Heart left ventricle (tissue), 16 donors: ENCODE data around the gene PTPRK. TPM values are rescaled to one million over a fixed set of nuclear protein-coding genes. Genes with fewer than 3 reads are reported as not detected.

Experiments used
- ATAC-seq, 4 donors: fragments of 200-7000 bp; cut with Tn5 transposase; one replicate each; pipeline ENCODE4 v1.9.1; 2020 to 2022; ENCODE audit warnings: moderate library complexity in 4 of 4, mild to moderate bottlenecking in 3 of 4, moderate number of reproducible peaks in 1 of 4
- DNase-seq, 5 donors: peaks; one replicate each; pipeline ENCODE4 v3.0.0-alpha.2; 2020
- H3K27ac ChIP-seq, 12 donors: fragments of 200-600 bp; sonication (generic) in 4 of 12; one replicate each; pipeline versions ENCODE4 v1.5.0 to v1.8.0; 2016 to 2022; ENCODE audit warnings: mild to moderate bottlenecking in 2 of 12
- H3K27me3 ChIP-seq, 9 donors: fragments of 200-600 bp; sonication (generic) in 2 of 9; one replicate each; pipeline versions ENCODE4 v1.5.1 to v1.8.0; 2016 to 2022; ENCODE audit warnings: mild to moderate bottlenecking in 3 of 9
- H3K36me3 ChIP-seq, 9 donors: fragments of 200-600 bp; sonication (generic) in 2 of 9; one replicate each; pipeline versions ENCODE4 v1.5.0 to v1.8.0; 2018 to 2022; ENCODE audit warnings: mild to moderate bottlenecking in 2 of 9
- H3K4me1 ChIP-seq, 12 donors: fragments of 200-600 bp; sonication (generic) in 4 of 12; one replicate each; pipeline versions ENCODE4 v1.5.0 to v1.8.0; 2016 to 2022; ENCODE audit warnings: mild to moderate bottlenecking in 3 of 12
- H3K4me3 ChIP-seq, 12 donors: fragments of 200-600 bp; sonication (generic) in 4 of 12; one replicate each; pipeline versions ENCODE4 v1.5.0 to v1.8.0; 2017 to 2022; ENCODE audit warnings: mild to moderate bottlenecking in 9 of 12, moderate library complexity in 4 of 12
- H3K9me3 ChIP-seq, 12 donors: fragments of 200-600 bp; sonication (generic) in 4 of 12; one replicate each; pipeline versions ENCODE4 v1.5.0 to v1.8.0; 2016 to 2022; ENCODE audit warnings: mild to moderate bottlenecking in 1 of 12
- POLR2A ChIP-seq, 2 donors: fragments of 450-650 bp; IDR thresholded peaks; one replicate each; pipeline ENCODE4 v1.6.1; 2017; ENCODE audit warnings: antibody characterized with exemption in 2 of 2, mild to moderate bottlenecking in 2 of 2, moderate library complexity in 2 of 2
- WGBS, 4 donors: extraction: QIAGEN DNeasy Blood & Tissue Kit in 2 of 4; methylation state at CpG; one replicate each; pipeline versions ENCODE4 v1.1.5 to v1.1.7; 2013 to 2018; 5-methylcytosine and 5-hydroxymethylcytosine counted together
- intact Hi-C, 10 donors: fragments of 100-400 bp; cut with DNase I; formaldehyde crosslinking; loops; one replicate each; pipeline versions ENCODE4 v1.11.1 to v1.14.2; 2022
- polyA plus RNA-seq, 2 donors: library from polyadenylated mRNA; stranded (reverse); fragments of 200-250 nt; gene quantifications; one replicate each; pipeline ENCODE4 v1.2.3, GENCODE V29; 2013
- total RNA-seq, 9 donors: library from RNA; depleted of rRNA in 2 of 9; stranded (reverse); fragments of >200 nt in 2 of 9; fragmentation: NEBNext Ultra II Directional in 3 of 9; extraction: Animal tissue kit (Norgen Biotek cat#: 25700) in 3 of 9; gene quantifications; one replicate each; pipeline versions ENCODE4 v1.1.0 to v1.2.4, GENCODE V29; 2016 to 2023
- TF ChIP-seq, protein P1 (sequence below), 12 donors: fragments of 200-600 bp; sonication (generic) in 4 of 12; IDR thresholded peaks; one replicate each; pipeline versions ENCODE4 v1.5.0 to v1.8.0; 2018 to 2022; ENCODE audit warnings: antibody characterized with exemption in 12 of 12, mild to moderate bottlenecking in 5 of 12
- donor health status: ischemic (EF 13 %, LVEDD 7.1; RV severe dilation, severe dysfunction).
- donor health status: healthy with polysubstance abuse.
- donor health status: DM: no; HTN: yes; CAD: no.
- donor health status: DM: no; HTN: no; CAD: no.
- donor health status: ischemic (EF 25% LVEDD 6.9; RV normal size, moderate dysfunction).
- donor health status: ischemic (EF 25% LVEDD 5.7; RV mildly dilated, moderate dysfunction).
- donor health status: healthy.
- donor health status: DM: yes; HTN: yes; CAD: no.
- donor health status: ischemic (EF 35%, LVEDD 5.7; RV mildly dilated, moderate dysfunction).
- donor health status: nonischemic (EF 11% LVEDD 7.7; RV severe dilation, severe dysfunction).
- donor health status: DM: yes; HTN: yes; CAD: no.
- donor health status: PGD.
- donor health status: ischemic (EF 29% LVEDD 5.4; RV normal size, mild dysfunction).
- donor health status: nonischemic (EF 23%, LVEDD 6.1; RV moderate dilation, normal function).

PTPRK gene
- total and polyA plus RNA-seq, 11 donors, result 5.4 to 50.8 (median 38.5) TPM

DNA sequence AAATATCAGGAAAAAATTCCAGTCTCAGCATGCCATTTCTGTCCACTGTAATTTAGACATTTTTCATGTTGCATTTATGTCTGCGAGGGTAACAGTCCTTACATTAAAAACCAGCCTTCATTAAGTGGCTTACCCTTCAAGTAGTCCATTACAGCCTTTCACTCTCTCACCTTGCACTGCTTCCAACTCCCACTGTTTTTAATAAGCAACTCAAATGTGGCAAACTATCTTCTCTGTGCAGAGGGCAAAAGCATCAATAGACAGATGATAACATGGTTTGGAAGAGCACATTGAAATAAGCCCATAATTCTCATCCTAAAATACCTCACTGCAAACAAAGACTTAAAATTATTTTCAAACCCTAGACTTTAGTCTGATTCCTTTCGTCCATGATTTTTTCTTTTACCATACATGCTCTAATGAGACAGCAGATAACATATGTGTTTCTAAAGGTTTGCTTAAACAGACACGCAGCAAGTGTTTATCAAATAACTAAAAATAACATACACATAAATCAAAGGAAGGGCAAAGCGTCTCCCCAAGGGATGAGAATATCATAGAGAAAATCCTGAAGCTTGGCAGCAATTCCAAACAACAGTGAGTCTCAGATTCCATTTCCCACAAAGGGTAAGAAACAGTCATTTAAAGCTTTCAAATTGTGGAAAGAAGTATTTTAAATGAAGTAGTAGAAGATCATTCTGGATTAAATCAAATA lies 130.4 kb downstream of the PTPRK start:
- TF ChIP-seq POLR2A (IDR thresholded peaks at IDR 0.05), result no peak
- TF ChIP-seq, protein P1, sequence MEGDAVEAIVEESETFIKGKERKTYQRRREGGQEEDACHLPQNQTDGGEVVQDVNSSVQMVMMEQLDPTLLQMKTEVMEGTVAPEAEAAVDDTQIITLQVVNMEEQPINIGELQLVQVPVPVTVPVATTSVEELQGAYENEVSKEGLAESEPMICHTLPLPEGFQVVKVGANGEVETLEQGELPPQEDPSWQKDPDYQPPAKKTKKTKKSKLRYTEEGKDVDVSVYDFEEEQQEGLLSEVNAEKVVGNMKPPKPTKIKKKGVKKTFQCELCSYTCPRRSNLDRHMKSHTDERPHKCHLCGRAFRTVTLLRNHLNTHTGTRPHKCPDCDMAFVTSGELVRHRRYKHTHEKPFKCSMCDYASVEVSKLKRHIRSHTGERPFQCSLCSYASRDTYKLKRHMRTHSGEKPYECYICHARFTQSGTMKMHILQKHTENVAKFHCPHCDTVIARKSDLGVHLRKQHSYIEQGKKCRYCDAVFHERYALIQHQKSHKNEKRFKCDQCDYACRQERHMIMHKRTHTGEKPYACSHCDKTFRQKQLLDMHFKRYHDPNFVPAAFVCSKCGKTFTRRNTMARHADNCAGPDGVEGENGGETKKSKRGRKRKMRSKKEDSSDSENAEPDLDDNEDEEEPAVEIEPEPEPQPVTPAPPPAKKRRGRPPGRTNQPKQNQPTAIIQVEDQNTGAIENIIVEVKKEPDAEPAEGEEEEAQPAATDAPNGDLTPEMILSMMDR (IDR thresholded peaks at IDR 0.05), result no peak
- Histone ChIP-seq H3K27me3 (no peaks in the 10 kb centered on the region), H3K4me1 (peaks cover 0 to 26% (median 10%) of the 10 kb centered on the region in 12 donors), H3K27ac (peak overlapping the region in 2 of 12 donors; percentile 16 to 39), H3K4me3 (no peak overlapping the region), H3K9me3 (no peaks in the 10 kb centered on the region), H3K36me3 (no peaks in the 10 kb centered on the region)
- no peak for ATAC-seq
- intact Hi-C loops, result no loop called here
- DNase-seq, result no peak
- WGBS, 4 donors, result 39 to 45% (median 43%) methylated on average over 4 of the region's 4 CpGs

DNA sequence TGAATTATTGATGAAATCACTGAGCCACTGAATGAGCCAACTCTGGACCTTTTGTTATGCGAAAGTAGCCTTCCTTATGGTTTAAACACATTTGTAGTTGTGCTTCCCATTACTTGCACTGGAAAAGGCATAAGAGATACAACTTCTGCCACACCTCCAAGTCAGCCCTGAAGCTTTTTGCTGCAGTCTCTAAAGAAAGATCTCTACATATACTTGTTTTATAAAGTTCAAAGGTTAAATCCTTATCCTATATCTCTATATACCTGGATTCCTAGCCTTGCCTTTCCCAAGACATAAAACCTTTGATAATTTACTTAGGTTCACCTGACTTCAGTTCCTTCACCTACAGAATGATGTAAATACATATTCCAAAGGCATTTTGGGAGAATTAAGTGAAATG lies 132.0 kb downstream of the PTPRK start:
- Histone ChIP-seq H3K36me3 (no peaks in the 10 kb centered on the region), H3K4me1 (peaks cover 0 to 26% (median 3%) of the 10 kb centered on the region in 12 donors), H3K9me3 (no peaks in the 10 kb centered on the region), H3K27ac (no peak overlapping the region), H3K27me3 (no peaks in the 10 kb centered on the region), H3K4me3 (no peak overlapping the region)
- TF ChIP-seq, protein P1 (IDR thresholded peaks at IDR 0.05), result no peak
- TF ChIP-seq POLR2A (IDR thresholded peaks at IDR 0.05), result no peak
- intact Hi-C loops, result no loop called here
- no peak for DNase-seq
- no peak for ATAC-seq
- WGBS, 4 donors, result 0% methylated on average over 1 of the region's 1 CpG

DNA sequence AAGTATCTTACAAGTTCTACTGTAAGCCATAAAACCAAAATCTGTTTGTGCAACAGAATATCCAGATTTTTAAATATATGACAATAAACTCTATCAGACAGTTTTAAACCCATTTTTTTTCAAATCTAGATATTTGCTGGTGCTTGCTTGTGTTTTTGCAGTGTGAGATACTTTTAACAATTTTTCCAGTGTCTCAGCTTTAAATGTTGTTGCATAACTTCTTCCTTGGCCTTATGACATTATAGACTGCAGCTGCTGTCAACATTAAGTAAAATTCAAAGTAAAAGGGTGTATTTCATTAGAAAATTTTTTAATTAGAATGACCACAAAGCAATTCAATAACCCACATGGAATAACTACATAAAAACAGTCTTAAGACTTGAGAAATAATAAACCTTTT lies 139.5 kb downstream of the PTPRK start:
- ATAC-seq (no peak), DNase-seq (no peak)
- TF ChIP-seq, protein P1 (IDR thresholded peaks at IDR 0.05), result no peak
- no peak for TF ChIP-seq POLR2A (IDR thresholded peaks at IDR 0.05)
- H3K4me1 ChIP-seq, result peaks cover 0 to 27% (median 7%) of the 10 kb centered on the region in 12 donors
- H3K27me3 ChIP-seq, result no peaks in the 10 kb centered on the region
- H3K36me3 ChIP-seq, result no peaks in the 10 kb centered on the region
- H3K4me3 ChIP-seq, result no peak overlapping the region
- intact Hi-C loops, result no loop called here
- peaks cover 0 to 18% (median 2%) of the 10 kb centered on the region in 12 donors for H3K9me3 ChIP-seq
- H3K27ac ChIP-seq, result no peak overlapping the region

DNA sequence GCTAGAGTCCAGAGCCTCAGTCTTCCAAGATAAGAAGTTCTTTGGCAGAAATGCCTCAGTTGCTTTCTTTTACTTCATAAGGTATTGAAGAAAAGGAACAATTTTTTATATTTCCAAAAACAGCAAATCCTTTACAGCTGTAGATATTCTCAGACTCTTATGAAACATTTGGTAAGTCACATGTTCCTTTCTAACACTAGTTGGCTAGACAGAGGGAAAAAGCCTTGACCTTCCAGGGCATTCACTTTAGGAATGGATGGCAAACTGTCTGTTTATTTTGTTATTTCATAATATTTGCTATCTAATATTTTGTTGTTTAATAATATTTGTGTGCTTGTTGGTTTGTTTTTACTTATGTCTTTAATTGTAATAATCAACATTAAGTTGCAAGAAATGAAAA lies 140.8 kb downstream of the PTPRK start:
- DNase-seq, result no peak
- Histone ChIP-seq H3K27ac (peak overlapping the region in 3 of 12 donors; percentile 1 to 33 (median 4)), H3K4me3 (no peak overlapping the region), H3K4me1 (peaks cover 0 to 27% (median 7%) of the 10 kb centered on the region in 12 donors), H3K36me3 (no peaks in the 10 kb centered on the region), H3K9me3 (peaks cover 0 to 26% (median 4%) of the 10 kb centered on the region in 12 donors), H3K27me3 (no peaks in the 10 kb centered on the region)
- peak in 3 of 4 donors; percentile 41 to 48 (median 42) for ATAC-seq
- TF ChIP-seq, protein P1 (IDR thresholded peaks at IDR 0.05), result no peak
- no peak for TF ChIP-seq POLR2A (IDR thresholded peaks at IDR 0.05)
- intact Hi-C loops, result no loop called here
